HepG2 (cell line): ENCODE measurements around the gene DGAT2. TPM values are rescaled to one million over a fixed set of nuclear protein-coding genes. Genes with fewer than 3 reads are reported as not detected.

ENCODE experiments used
- CEBPB ChIP-seq: IDR thresholded peaks from 2 replicates; pipeline ENCODE4 v1.6.1; 2011; ENCODE audit warnings: low read depth, low read length, improper control_type of control experiment, borderline replicate concordance
- CHD2 ChIP-seq: IDR thresholded peaks from 2 replicates; pipeline ENCODE4 v1.6.1; 2011; ENCODE audit warnings: low read depth, low read length, improper control_type of control experiment
- DR1 ChIP-seq: sonication (generic); formaldehyde crosslinking; IDR thresholded peaks from 2 replicates; pipeline ENCODE4 v1.8.0; 2021; ENCODE audit warnings: mild to moderate bottlenecking, missing genetic modification reagents, inconsistent platforms
- ETV5 ChIP-seq: IDR thresholded peaks from 2 replicates; pipeline ENCODE4 v1.6.1; 2018; ENCODE audit warnings: missing biosample characterization, missing genetic modification reagents, inconsistent platforms, borderline replicate concordance
- GABPB1 ChIP-seq: IDR thresholded peaks from 2 replicates; pipeline ENCODE4 v1.6.1; 2016; ENCODE audit warnings: mild to moderate bottlenecking, missing genetic modification reagents, moderate library complexity, missing compliant biosample characterization
- HOXA3 ChIP-seq: sonication (generic); formaldehyde crosslinking; IDR thresholded peaks from 2 replicates; pipeline ENCODE4 v1.5.0; 2020; ENCODE audit warnings: missing genetic modification reagents
- KDM2A ChIP-seq: sonication (generic); formaldehyde crosslinking; IDR thresholded peaks from 2 replicates; pipeline ENCODE4 v1.4.0; 2020; ENCODE audit warnings: low read depth, missing genetic modification reagents, borderline replicate concordance
- MATR3 ChIP-seq: sonication (generic); formaldehyde crosslinking; IDR thresholded peaks from 2 replicates; pipeline ENCODE4 v1.4.0; 2020; ENCODE audit warnings: missing genetic modification reagents
- MIXL1 ChIP-seq: IDR thresholded peaks from 2 replicates; pipeline ENCODE4 v1.6.1; 2016
- NFKB2 ChIP-seq: sonication (generic); formaldehyde crosslinking; IDR thresholded peaks from 2 replicates; pipeline ENCODE4 v1.4.0; 2020; ENCODE audit warnings: missing genetic modification reagents, borderline replicate concordance
- POLR2G ChIP-seq: fragments of 200-400 bp; formaldehyde crosslinking; IDR thresholded peaks from 2 replicates; pipeline ENCODE4 v1.6.1; 2018; ENCODE audit warnings: mild to moderate bottlenecking, low read depth, low read length, moderate library complexity
- SAFB2 ChIP-seq: sonication (generic); formaldehyde crosslinking; IDR thresholded peaks from 2 replicates; pipeline ENCODE4 v1.5.1; 2020; ENCODE audit warnings: missing genetic modification reagents, low read depth, mild to moderate bottlenecking, borderline replicate concordance
- U2AF1 ChIP-seq: fragments of 200-400 bp; formaldehyde crosslinking; optimal IDR thresholded peaks from 2 replicates; pipeline ENCODE3; 2017; ENCODE audit warnings: mild to moderate bottlenecking, low read depth, low read length
- ZFP36 ChIP-seq: fragments of 150-350 bp; IDR thresholded peaks from 2 replicates; pipeline ENCODE4 v1.6.1; 2018; ENCODE audit warnings: borderline replicate concordance, low read length, low read depth; ENCODE audit not compliant: partially characterized antibody
- ZNF274 ChIP-seq: sonication (generic); formaldehyde crosslinking; IDR thresholded peaks from 2 replicates; pipeline ENCODE4 v1.5.1; 2020; ENCODE audit warnings: mild to moderate bottlenecking, missing genetic modification reagents
- ZNF460 ChIP-seq: sonication (generic); formaldehyde crosslinking; IDR thresholded peaks from 2 replicates; pipeline ENCODE4 v1.5.1; 2020; ENCODE audit warnings: missing genetic modification reagents, mild to moderate bottlenecking, borderline replicate concordance
- ZNF546 ChIP-seq: sonication (generic); formaldehyde crosslinking; conservative IDR thresholded peaks from 2 replicates; pipeline ENCODE4 v1.8.1; 2023; ENCODE audit warnings: mild to moderate bottlenecking, missing genetic modification reagents
- ZNF775 ChIP-seq: sonication (generic); formaldehyde crosslinking; IDR thresholded peaks from 2 replicates; pipeline ENCODE4 v1.4.0; 2020; ENCODE audit warnings: missing genetic modification reagents, mild to moderate bottlenecking, moderate library complexity, borderline replicate concordance
- ZSCAN20 ChIP-seq: sonication (generic); formaldehyde crosslinking; IDR thresholded peaks from 2 replicates; pipeline ENCODE4 v1.4.0; 2020; ENCODE audit warnings: missing genetic modification reagents, mild to moderate bottlenecking, borderline replicate concordance
- polyA plus RNA-seq, 8 experiments: library from polyadenylated mRNA; depleted of rRNA in 3 of 8; stranded (reverse) in 7 of 8; unstranded in 1 of 8; fragments of >200 nt; fragmentation: Illumina TruSeq in 4 of 8; extraction: Trizol in 4 of 8; gene quantifications; 2 replicates each; pipeline versions ENCODE4 v1.2.1 to v1.2.3, GENCODE V29; 2011 to 2016; ENCODE audit warnings: low read depth in 4 of 8, missing spikeins in 1 of 8, mixed read lengths in 1 of 8; ENCODE audit not compliant: insufficient read depth in 1 of 8
- total RNA-seq, 5 experiments: library from RNA; depleted of rRNA; stranded (reverse); fragments of >200 nt; fragmentation: Illumina TruSeq; extraction: Trizol; gene quantifications; 2 replicates each; pipeline ENCODE4 v1.2.3, GENCODE V29; 2016; ENCODE audit warnings: low read depth in 1 of 5
- TF ChIP-seq, protein P1 (sequence below): sonication (generic); formaldehyde crosslinking; IDR thresholded peaks from 2 replicates; pipeline ENCODE4 v1.4.0; 2020; ENCODE audit warnings: missing genetic modification reagents, low read depth, mild to moderate bottlenecking, borderline replicate concordance
- TF ChIP-seq, protein P2 (sequence below): sonication (generic); formaldehyde crosslinking; conservative IDR thresholded peaks from 2 replicates; pipeline ENCODE4 v1.4.0; 2020; ENCODE audit warnings: mild to moderate bottlenecking, missing genetic modification reagents, moderate library complexity
- TF ChIP-seq, protein P3 (sequence below): sonication (generic); formaldehyde crosslinking; IDR thresholded peaks from 2 replicates; pipeline ENCODE4 v1.4.0; 2020; ENCODE audit warnings: mild to moderate bottlenecking, missing genetic modification reagents
- TF ChIP-seq, protein P4 (sequence below): IDR thresholded peaks from 2 replicates; pipeline ENCODE4 v1.6.1; 2016; ENCODE audit warnings: low read depth
- TF ChIP-seq, protein P5 (sequence below): sonication (generic); formaldehyde crosslinking; IDR thresholded peaks from 2 replicates; pipeline ENCODE4 v1.4.0; 2020; ENCODE audit warnings: missing genetic modification reagents; ENCODE audit errors: not compliant biosample characterization

Gene DGAT2
- total and polyA plus RNA-seq, 2 of the 13 experiments (the other 11 are each of a cell fraction or from before 2014, with no cell fraction given), result 39.0 to 65.6 TPM

DNA sequence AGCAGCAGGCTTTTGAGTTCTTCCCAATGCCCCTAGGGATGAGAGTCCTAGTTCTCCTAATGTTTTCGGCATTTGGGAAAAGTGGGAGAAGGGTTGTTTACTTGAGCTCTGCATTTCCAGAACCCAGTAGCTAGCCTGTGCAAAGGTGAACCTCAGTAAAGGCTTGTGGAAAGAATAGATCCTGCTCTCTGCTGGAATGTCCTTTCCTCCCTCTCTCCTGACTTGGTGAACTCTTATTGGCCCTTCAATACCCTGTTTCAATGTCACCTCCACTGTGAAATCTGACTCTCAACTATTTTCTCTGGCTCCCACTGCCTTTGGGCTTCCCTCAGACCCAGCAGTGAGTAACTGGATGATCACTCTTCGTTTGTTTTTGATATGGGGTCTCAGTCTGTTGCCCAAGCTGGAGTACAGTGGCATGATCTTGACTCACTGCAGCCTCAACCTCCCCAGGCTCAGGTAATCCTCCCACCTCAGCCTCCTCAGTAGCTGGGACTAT, 44.0 kb downstream of the DGAT2 start (continued):
- TF ChIP-seq ZSCAN20 (CRISPR knock-in tag), result no peak
- TF ChIP-seq ETV5 (CRISPR knock-in tag), result no peak; the same call in 1 of the 2 replicates
- no peak for TF ChIP-seq SAFB2 (CRISPR knock-in tag)
- TF ChIP-seq, protein P1, sequence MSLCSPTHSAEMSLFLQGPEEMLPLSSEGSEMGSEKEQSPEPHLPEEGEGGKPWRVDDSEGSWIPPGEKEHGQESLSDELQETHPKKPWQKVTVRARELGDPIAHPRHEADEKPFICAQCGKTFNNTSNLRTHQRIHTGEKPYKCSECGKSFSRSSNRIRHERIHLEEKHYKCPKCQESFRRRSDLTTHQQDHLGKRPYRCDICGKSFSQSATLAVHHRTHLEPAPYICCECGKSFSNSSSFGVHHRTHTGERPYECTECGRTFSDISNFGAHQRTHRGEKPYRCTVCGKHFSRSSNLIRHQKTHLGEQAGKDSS, result no peak
- no peak for TF ChIP-seq GABPB1 (CRISPR knock-in tag)
- TF ChIP-seq DR1, result no peak
- TF ChIP-seq ZNF460 (CRISPR knock-in tag), result no peak
- TF ChIP-seq CHD2, result no peak
- no peak for TF ChIP-seq ZFP36
- no peak for TF ChIP-seq CEBPB
- TF ChIP-seq ZNF274, result no peak
- TF ChIP-seq POLR2G, result no peak
- TF ChIP-seq, protein P2, sequence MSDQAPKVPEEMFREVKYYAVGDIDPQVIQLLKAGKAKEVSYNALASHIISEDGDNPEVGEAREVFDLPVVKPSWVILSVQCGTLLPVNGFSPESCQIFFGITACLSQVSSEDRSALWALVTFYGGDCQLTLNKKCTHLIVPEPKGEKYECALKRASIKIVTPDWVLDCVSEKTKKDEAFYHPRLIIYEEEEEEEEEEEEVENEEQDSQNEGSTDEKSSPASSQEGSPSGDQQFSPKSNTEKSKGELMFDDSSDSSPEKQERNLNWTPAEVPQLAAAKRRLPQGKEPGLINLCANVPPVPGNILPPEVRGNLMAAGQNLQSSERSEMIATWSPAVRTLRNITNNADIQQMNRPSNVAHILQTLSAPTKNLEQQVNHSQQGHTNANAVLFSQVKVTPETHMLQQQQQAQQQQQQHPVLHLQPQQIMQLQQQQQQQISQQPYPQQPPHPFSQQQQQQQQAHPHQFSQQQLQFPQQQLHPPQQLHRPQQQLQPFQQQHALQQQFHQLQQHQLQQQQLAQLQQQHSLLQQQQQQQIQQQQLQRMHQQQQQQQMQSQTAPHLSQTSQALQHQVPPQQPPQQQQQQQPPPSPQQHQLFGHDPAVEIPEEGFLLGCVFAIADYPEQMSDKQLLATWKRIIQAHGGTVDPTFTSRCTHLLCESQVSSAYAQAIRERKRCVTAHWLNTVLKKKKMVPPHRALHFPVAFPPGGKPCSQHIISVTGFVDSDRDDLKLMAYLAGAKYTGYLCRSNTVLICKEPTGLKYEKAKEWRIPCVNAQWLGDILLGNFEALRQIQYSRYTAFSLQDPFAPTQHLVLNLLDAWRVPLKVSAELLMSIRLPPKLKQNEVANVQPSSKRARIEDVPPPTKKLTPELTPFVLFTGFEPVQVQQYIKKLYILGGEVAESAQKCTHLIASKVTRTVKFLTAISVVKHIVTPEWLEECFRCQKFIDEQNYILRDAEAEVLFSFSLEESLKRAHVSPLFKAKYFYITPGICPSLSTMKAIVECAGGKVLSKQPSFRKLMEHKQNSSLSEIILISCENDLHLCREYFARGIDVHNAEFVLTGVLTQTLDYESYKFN (CRISPR knock-in tag), result peak; percentile 79
- TF ChIP-seq HOXA3, result no peak; the same call in 1 of the 2 replicates
- no peak for TF ChIP-seq KDM2A (CRISPR knock-in tag)
- TF ChIP-seq ZNF546, result no peak
- TF ChIP-seq NFKB2, result no peak
- TF ChIP-seq MATR3 (CRISPR knock-in tag), result no peak
- TF ChIP-seq, protein P3, sequence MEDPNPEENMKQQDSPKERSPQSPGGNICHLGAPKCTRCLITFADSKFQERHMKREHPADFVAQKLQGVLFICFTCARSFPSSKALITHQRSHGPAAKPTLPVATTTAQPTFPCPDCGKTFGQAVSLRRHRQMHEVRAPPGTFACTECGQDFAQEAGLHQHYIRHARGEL (CRISPR knock-in tag), result no peak
- TF ChIP-seq ZNF775 (CRISPR knock-in tag), result no peak
- no peak for TF ChIP-seq U2AF1
- TF ChIP-seq, protein P4, sequence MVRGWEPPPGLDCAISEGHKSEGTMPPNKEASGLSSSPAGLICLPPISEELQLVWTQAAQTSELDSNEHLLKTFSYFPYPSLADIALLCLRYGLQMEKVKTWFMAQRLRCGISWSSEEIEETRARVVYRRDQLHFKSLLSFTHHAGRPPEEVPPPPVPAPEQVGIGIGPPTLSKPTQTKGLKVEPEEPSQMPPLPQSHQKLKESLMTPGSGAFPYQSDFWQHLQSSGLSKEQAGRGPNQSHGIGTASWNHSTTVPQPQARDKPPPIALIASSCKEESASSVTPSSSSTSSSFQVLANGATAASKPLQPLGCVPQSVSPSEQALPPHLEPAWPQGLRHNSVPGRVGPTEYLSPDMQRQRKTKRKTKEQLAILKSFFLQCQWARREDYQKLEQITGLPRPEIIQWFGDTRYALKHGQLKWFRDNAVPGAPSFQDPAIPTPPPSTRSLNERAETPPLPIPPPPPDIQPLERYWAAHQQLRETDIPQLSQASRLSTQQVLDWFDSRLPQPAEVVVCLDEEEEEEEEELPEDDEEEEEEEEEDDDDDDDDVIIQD, result peak; percentile 23; the same call in 1 of the 2 replicates
- TF ChIP-seq, protein P5, sequence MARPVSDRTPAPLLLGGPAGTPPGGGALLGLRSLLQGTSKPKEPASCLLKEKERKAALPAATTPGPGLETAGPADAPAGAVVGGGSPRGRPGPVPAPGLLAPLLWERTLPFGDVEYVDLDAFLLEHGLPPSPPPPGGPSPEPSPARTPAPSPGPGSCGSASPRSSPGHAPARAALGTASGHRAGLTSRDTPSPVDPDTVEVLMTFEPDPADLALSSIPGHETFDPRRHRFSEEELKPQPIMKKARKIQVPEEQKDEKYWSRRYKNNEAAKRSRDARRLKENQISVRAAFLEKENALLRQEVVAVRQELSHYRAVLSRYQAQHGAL (CRISPR knock-in tag), result no peak
- peak; percentile 68; the same call in 1 of the 2 replicates for TF ChIP-seq MIXL1
